Measurements from ENCODE around the gene LRRD1. TPM values are rescaled to one million over a fixed set of nuclear protein-coding genes. Genes with fewer than 3 reads are reported as not detected.

Gene LRRD1
- total and polyA plus RNA-seq, 2 of the 4 experiments (the other 2 are of a cell fraction) = under 0.01 to 0.02 TPM

DNA sequence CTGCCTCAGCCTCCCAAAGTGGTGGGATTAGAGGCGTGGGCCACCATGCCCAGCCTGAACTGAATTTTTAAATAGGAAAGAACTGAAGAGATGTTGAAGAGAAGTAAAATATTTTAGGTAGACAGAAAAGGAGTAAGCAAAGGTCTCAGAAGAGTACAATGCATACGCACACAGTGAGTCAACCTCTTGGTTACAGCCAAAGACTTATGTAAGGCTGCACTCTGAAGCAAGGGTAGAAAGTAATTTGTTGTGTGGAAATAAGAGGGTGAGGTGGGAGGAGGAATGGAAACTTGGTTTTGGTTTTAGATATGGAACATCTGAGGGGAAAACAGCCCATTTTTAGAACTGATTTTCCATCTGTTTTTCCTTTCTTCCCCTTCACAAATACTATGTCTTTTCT is 49.2 kb upstream of the LRRD1 start:
- no peaks in the 10 kb centered on the region for H3K9me1 ChIP-seq (ENCODE audit: insufficient read depth, low read length)
- H3K23ac ChIP-seq (ENCODE audit: low read depth, low read length) = no peak overlapping the region
- no peak overlapping the region for H3K4me2 ChIP-seq (ENCODE audit: low read depth, low read length)
- no peaks in the 10 kb centered on the region for H4K20me1 ChIP-seq (ENCODE audit: insufficient read depth, low read length)
- no peak overlapping the region for H2AK5ac ChIP-seq (ENCODE audit: low read depth, low read length)
- H2BK120ac ChIP-seq (ENCODE audit: low read depth, low read length) = no peak overlapping the region
- H3K14ac ChIP-seq (replicated peaks; ENCODE audit: low read depth, low read length) = no peak overlapping the region
- peaks cover 0 to 2% of the 10 kb centered on the region in 2 experiments; a peak in 1 of 4 replicates for H3K79me1 ChIP-seq (ENCODE audit: low read depth in 1 of 2, low read length in 2 of 2)
- no peak overlapping the region for H3K18ac ChIP-seq (ENCODE audit: low read depth, low read length)
- ATAC-seq (ENCODE audit: low read depth) (no peak), DNase-seq (peak; percentile 15)
- dilution Hi-C loops (cut with HindIII; ENCODE audit: low sequenced_read_pairs, unreplicated experiment) = no loop called here
- no peak overlapping the region for H4K91ac ChIP-seq (ENCODE audit: insufficient read depth, low read depth, low read length)
- CTCF ChIA-PET = no interaction called here
- in situ Hi-C loops (cut with MboI; ENCODE audit: low sequenced_read_pairs) = no loop called here
- intact Hi-C loops (cut with micrococcal nuclease) = loop anchor here (5.0 kb wide), 1 partner anchor 219 kb away; the partner anchor contains the start of gene GATAD1
- TF ChIP-seq RFX5 (IDR thresholded peaks at IDR 0.05; ENCODE audit: low read depth, low read length) = no peak
- TF ChIP-seq CHD1 (IDR thresholded peaks at IDR 0.05; ENCODE audit: low read depth, low read length) = no peak
- TF ChIP-seq RCOR1 (IDR thresholded peaks at IDR 0.05; ENCODE audit: insufficient replicate concordance, low read length) = no peak
- TF ChIP-seq NFE2L2 (IDR thresholded peaks at IDR 0.05; ENCODE audit: low read depth, low read length) = no peak
- no peak for TF ChIP-seq BHLHE40 (IDR thresholded peaks at IDR 0.05; ENCODE audit: low read depth, low read length)
- no peak for TF ChIP-seq CEBPB (IDR thresholded peaks at IDR 0.05; ENCODE audit: low read depth, low read length)
- no peak for TF ChIP-seq MXI1 (IDR thresholded peaks at IDR 0.05; ENCODE audit: borderline replicate concordance, low read depth, low read length)
- TF ChIP-seq POLR2A (IDR thresholded peaks at IDR 0.05; ENCODE audit: low read depth, low read length) = no peak
- TF ChIP-seq MAZ (IDR thresholded peaks at IDR 0.05; ENCODE audit: borderline replicate concordance, low read depth, low read length) = no peak
- TF ChIP-seq, protein P1, sequence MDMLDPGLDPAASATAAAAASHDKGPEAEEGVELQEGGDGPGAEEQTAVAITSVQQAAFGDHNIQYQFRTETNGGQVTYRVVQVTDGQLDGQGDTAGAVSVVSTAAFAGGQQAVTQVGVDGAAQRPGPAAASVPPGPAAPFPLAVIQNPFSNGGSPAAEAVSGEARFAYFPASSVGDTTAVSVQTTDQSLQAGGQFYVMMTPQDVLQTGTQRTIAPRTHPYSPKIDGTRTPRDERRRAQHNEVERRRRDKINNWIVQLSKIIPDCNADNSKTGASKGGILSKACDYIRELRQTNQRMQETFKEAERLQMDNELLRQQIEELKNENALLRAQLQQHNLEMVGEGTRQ (IDR thresholded peaks at IDR 0.05; ENCODE audit: low read depth, low read length) = no peak
- TF ChIP-seq RAD21 (IDR thresholded peaks at IDR 0.05; ENCODE audit: low read length) = no peak
- TF ChIP-seq, protein P2, sequence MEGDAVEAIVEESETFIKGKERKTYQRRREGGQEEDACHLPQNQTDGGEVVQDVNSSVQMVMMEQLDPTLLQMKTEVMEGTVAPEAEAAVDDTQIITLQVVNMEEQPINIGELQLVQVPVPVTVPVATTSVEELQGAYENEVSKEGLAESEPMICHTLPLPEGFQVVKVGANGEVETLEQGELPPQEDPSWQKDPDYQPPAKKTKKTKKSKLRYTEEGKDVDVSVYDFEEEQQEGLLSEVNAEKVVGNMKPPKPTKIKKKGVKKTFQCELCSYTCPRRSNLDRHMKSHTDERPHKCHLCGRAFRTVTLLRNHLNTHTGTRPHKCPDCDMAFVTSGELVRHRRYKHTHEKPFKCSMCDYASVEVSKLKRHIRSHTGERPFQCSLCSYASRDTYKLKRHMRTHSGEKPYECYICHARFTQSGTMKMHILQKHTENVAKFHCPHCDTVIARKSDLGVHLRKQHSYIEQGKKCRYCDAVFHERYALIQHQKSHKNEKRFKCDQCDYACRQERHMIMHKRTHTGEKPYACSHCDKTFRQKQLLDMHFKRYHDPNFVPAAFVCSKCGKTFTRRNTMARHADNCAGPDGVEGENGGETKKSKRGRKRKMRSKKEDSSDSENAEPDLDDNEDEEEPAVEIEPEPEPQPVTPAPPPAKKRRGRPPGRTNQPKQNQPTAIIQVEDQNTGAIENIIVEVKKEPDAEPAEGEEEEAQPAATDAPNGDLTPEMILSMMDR (conservative IDR thresholded peaks at IDR 0.05; ENCODE audit: low read depth, low read length) = no peak
- TF ChIP-seq FOS (IDR thresholded peaks at IDR 0.05; ENCODE audit: low read depth, low read length) = no peak
- peaks cover 16% of the 10 kb centered on the region for H3K36me3 ChIP-seq (ENCODE audit: control insufficient read depth, insufficient read depth, low read length)
- H2AFZ ChIP-seq (replicated peaks; ENCODE audit: low read length, poor library complexity) = no peak overlapping the region
- no peak overlapping the region for H4K8ac ChIP-seq (ENCODE audit: low read depth in 2 of 2, low read length in 2 of 2)
- no peaks in the 10 kb centered on the region for H3K9me3 ChIP-seq (ENCODE audit: control insufficient read depth, insufficient read depth, low read length)
- POLR2A ChIA-PET (ENCODE audit: unreplicated experiment) = no interaction called here
- H2BK20ac ChIP-seq (ENCODE audit: low read depth, low read length) = no peak overlapping the region
- H3K56ac ChIP-seq (ENCODE audit: extremely low read depth, insufficient read depth, low read length) = no peak overlapping the region
- no peak overlapping the region for H4K5ac ChIP-seq (ENCODE audit: low read depth, low read length)
- no TSS peak for BruUV-seq (replicated peaks)
- H2AK9ac ChIP-seq (replicated peaks; ENCODE audit: low read depth, low read length, poor library complexity) = no peak overlapping the region
- WGBS, 2 experiments (ENCODE audit: extremely low coverage in 2 of 2, insufficient read length in 1 of 2) = 100% methylated on average over 1 of the region's 2 CpGs; no CpG with 5 or more reads in 1 of the 2 experiments
- no peak overlapping the region for H3K4ac ChIP-seq (ENCODE audit: low read depth, low read length)
- H3K27me3 ChIP-seq (ENCODE audit: control insufficient read depth, insufficient read depth, low read length) = no peaks in the 10 kb centered on the region
- no peak overlapping the region for H3K4me3 ChIP-seq (ENCODE audit: insufficient read depth, low read depth, low read length)
- no peaks in the 10 kb centered on the region for H3K4me1 ChIP-seq (ENCODE audit: control insufficient read depth, insufficient read depth, low read length)
- H2BK15ac ChIP-seq (ENCODE audit: low read depth, low read length) = no peak overlapping the region
- no peak overlapping the region for H3K27ac ChIP-seq (ENCODE audit: insufficient read depth, low read length)
- no peak overlapping the region for H2BK5ac ChIP-seq (ENCODE audit: low read depth, low read length, poor library complexity, severe bottlenecking)
- no peak overlapping the region for H3K9ac ChIP-seq (ENCODE audit: low read depth, low read length)
